Skin epidermis (tissue), 12 donors: ENCODE results near the gene DCUN1D5.
"Not testable (repeated sequence)": the region's sequence is repeated elsewhere in the genome, so short reads cannot be mapped to it uniquely, and the experiment has no call there.

ENCODE experiments used
- H3K27ac ChIP-seq, 21 experiments: fragments of 200-600 bp; sonication (generic) in 11 of 21; one replicate each; pipeline ENCODE4 v1.5.0; 2020; ENCODE audit warnings: mild to moderate bottlenecking in 3 of 21, inconsistent platforms in 2 of 21, moderate library complexity in 2 of 21
- H3K4me3 ChIP-seq, 7 experiments: fragments of 200-600 bp; sonication (generic) in 2 of 7; one replicate each; pipeline ENCODE4 v1.5.0; 2020; ENCODE audit warnings: inconsistent platforms in 2 of 7, mild to moderate bottlenecking in 2 of 7, moderate library complexity in 1 of 7

DCUN1D5 gene

DNA sequence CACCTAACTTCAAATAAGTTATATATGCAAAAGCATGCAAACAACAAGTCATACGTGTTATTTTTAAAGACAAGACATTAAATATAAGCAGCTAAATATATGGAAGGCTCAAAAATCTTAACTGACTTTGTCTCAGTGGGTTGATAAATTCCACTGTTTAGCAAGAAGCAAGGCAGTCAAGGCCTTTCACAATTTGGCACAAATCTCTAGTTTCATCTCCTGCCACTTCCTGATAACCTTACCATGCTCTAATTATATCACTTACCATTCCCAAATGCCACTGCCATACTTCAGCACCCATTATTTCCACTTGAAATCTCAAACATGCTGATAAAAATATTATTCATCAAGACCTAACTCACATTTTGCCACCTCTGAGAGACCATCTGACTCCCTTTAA is 24.8 kb downstream of the DCUN1D5 start:
- no peak overlapping the region for H3K4me3 ChIP-seq
- H3K27ac ChIP-seq = no peak overlapping the region

DNA sequence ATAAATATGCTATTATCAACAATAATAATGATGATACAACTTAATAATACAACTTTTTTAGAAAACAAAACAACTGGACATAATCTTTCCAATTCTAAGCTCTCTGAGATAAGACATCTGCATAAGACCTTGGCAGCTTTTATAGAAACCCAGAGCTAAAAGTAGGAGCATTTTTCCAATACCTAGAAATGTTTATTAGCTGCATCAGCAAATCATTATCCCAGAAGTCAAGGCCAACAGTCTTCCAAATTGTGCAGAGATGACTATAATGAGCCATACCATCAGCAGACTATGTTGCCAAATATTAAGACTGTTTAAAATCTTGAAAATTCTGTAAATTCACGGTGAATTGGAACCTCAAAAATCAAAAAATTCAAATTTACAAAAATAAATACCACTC is 30.3 kb downstream of the DCUN1D5 start:
- H3K27ac ChIP-seq = no peak overlapping the region
- no peak overlapping the region for H3K4me3 ChIP-seq

DNA sequence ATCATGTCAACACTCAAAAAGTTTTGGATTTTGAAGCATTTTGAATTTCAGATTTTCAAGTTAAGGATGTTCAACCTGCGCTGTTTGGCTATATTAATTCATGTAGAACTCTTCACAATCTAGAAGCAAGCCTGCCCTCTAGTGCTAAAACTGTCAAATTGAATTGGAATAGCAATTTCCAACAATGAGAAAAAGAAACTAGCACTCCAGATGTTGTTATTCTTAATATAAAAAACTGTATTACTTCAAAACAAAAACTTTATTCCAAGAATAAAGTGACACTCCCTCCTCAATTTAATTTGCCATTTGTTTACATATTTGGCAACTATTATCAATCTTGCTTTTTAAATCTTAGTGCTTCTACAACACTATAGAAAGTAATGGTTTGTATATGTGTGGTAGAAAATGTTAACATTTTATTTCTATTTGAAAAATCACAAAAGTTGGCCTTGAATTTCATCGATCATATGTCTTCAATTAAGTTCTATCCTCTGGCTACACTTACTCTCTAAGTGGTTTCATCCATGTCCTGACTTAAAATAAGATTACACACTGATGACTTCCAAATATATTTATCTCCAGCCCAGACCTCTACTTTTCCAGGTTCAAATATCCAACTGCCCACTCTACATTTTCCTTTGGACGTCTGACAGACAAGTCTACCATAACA is 36.6 kb downstream of the DCUN1D5 start:
- no peak overlapping the region for H3K4me3 ChIP-seq
- H3K27ac ChIP-seq = peak overlapping the region in 1 of 21 experiments; percentile 14

DNA sequence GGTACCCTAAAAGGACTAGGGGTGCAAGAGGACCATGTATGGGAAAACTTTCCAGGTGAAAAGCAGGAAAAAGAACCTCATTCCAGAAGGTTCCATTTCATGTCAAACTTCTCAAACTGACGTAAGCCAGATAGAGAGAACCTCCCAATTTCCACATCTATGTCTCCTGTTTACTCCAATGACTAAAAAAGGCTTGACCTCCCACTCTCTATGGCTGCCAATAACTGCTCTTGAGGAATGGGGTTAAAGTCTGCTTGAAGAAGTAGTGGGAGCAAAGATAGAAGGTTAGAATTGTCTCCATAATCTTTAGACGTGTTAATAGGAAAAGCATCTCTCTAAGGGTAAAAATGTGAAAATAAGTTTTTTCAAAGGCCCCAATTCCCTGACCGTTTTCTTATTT is 38.0 kb downstream of the DCUN1D5 start:
- Histone ChIP-seq H3K27ac (no peak overlapping the region), H3K4me3 (no peak overlapping the region)

DNA sequence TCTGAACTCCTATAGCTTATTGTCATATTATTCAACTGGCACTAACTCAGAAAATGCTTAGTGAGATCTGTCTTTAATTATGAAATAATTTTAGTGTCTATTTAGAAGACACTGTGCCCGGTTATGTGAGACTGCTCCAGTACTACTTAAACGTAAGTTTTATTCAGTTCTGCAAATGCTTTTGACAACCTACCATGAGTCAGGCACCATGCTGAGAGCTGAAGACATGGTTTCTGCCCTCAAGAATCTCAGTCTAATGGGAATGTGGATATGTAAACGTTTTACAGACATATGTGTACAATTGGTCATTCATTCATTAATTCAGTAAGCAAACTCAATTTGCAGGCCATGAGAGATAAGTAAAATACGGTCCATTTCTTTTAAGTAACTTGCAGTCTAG is 40.0 kb downstream of the DCUN1D5 start:
- H3K4me3 ChIP-seq = no peak overlapping the region
- H3K27ac ChIP-seq = peak overlapping the region in 1 of 21 experiments; percentile 1

DNA sequence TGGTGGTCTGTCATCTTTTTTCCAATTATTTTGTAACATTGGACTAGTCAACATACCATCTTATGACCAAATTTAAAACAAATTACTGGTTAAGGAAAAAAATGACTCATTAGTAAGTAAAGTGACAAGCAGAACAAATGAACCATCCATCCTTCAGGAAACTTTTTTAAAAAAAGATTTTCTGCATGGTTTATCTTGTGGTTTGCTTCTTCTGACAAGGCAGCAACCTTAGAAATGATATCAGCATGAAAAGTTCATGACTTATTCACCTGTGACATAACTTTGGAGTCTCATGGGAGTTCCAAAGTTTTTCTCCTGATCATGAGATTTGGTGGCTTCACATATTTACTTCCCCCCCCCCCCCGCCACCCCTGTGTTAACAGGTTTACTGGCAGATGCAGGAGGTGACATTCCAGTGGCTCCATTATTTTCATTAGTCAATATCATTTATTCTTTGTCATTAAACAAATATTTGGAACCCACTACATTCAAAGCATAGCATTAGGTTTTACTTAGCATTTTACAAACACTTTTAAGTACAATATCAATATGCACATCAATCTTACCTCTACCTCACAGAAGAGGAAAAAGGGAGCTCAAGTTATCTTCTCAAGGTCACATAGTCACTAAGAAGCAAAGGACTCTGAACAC is 40.7 kb downstream of the DCUN1D5 start:
- Histone ChIP-seq H3K4me3 (no peak overlapping the region), H3K27ac (peak overlapping the region in 1 of 21 experiments; percentile 1)

DNA sequence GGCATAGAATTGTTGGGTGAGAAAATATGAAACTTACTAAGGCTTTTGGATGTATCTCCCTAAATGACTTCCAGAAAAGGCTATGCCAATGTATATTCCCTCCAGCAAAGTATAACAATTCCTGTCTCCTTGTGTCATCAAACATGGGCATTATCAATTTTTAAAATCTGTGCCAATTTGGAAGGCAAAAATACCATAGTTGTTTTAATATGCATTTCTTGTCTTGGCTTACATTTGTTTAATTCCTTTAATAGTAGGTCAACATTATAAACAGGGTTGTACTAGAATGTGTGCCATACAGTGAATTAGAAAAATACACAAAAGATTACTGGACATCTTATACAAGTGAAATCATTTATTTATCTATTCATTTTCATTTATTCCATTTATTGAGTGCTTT is 41.6 kb downstream of the DCUN1D5 start:
- H3K4me3 ChIP-seq = no peak overlapping the region

DNA sequence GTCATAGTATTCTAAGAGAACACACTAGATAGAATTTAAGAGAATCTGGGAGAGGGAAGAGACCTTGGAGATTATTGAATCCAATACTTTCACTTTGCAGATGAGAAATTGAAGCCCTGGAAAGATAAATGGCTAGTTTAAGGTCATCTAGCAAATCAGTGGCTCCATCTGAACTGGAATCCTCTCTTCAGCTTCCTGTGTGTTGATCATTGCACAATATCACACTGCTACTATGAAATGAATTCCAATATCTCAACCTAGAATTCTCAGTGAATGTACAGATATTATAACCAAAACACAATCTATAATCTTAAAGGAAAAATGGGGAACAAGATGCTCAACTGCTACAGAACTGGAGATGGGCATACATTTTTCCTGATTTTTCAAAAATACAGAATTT is 44.1 kb downstream of the DCUN1D5 start:
- no peak overlapping the region for H3K27ac ChIP-seq
- H3K4me3 ChIP-seq = no peak overlapping the region

More for the DNA sequence above, 41.6 kb downstream of the DCUN1D5 start:
- H3K27ac ChIP-seq = no peak overlapping the region

DNA sequence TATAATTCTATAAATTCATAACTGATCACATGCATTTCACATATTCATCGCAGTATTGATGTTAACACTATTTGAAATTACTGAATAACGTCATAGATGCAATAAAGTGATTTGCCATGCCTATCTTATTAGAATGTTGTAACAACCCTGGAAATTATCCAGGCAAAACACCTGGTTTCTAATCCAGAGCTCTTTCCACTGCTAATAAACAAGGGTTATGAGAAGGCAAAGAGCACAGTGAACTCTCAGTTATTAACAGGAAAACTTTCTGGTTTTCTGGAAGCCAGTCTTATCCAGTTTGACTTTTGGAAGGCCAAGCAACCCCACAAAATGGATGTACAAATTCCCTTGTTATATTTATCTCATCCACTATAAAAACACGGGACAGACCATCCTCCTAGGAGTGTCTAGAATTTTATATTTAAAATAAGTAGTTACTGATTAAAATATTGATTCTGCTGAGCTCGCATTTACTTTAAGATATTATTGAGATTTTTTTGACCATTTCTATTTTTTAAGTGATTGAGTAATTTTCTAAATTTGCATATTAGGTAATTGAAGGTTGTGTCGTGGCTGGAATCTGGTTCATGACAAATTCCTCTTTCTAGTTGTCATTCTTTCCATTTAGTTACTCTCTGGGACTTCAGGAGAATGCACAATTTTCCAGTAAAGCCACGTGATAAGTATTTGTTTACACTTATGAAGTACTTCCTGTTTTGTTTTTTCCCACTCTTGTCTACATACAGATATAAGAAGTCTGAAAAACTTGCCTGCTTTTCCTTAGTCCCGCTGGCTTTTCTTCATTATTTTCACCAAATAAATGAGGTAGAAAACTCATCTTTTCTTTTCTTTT is 47.9 kb downstream of the DCUN1D5 start:
- H3K27ac ChIP-seq = no peak overlapping the region

DNA sequence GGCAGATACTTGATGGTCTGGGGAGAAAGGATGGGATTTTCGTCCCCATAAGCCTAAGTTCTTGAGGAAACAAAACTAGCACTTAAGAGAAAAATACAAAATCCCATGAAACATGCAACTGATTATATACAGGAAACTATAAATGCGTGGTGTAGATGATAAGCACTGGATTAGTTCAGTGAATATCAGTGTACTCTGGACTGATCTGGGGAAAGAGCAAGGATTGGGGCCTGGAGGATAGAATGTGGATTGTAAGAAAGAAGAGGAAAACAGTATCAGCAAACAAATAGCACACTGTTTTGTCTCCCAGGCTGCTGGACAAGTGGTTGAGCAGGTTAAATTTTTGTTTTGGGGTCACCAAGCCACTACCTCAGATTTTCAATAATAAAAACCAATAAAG is 49.8 kb downstream of the DCUN1D5 start:
- H3K27ac ChIP-seq = no peak overlapping the region
- H3K4me3 ChIP-seq = no peak overlapping the region

More for the DNA sequence above, 47.9 kb downstream of the DCUN1D5 start:
- no peak overlapping the region for H3K4me3 ChIP-seq

DNA sequence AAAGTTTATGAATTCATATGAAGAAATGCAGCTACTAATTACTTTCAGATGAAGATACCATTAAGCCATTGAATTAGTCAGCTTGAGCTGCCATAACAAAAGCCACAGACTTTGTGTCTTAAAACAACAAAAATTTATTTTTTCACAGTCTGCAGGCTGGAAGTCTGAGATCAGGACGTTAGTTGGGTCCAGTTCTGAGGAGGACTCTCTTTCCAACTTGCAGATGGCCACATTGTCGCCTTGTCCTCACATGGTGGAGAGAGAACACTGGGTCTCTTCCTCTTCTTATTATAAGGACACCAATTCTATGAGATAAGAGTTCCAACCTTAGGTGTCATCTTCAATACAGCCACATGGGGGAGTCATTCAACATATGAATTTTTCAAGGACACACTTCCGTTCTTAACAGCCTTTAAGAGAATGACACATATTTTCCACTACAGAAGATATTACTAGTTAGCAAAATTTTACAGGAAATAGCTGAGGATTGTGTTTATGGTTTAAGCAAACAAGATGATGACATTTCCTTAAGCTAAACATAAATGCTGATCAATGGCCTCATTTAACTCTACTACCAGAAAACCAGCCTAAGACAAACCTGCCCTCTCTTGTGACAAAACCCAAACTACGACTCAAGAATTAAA is 56.0 kb downstream of the DCUN1D5 start:
- H3K27ac ChIP-seq = peak overlapping the region in 3 of 21 experiments; percentile 17 to 42 (median 41)
- no peak overlapping the region for H3K4me3 ChIP-seq

DNA sequence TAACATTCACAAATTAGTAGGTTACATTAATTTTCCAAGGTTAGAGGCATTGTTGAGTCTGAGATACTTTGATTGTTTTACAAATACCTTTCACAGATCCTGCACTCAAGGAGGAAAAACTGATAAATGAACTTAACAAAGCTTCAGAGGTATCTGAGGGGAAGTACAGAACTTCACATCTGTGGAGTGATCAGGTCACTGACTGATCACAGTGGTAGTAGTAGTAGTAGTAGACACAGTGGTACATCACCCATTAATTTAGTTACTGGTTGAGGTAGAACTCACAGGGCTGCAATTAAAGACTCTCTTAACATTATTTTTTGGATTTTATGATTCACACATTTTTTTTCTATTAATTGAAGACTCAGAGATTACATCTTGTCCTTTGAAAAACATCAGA is 56.7 kb downstream of the DCUN1D5 start:
- Histone ChIP-seq H3K4me3 (no peak overlapping the region), H3K27ac (no peak overlapping the region)

DNA sequence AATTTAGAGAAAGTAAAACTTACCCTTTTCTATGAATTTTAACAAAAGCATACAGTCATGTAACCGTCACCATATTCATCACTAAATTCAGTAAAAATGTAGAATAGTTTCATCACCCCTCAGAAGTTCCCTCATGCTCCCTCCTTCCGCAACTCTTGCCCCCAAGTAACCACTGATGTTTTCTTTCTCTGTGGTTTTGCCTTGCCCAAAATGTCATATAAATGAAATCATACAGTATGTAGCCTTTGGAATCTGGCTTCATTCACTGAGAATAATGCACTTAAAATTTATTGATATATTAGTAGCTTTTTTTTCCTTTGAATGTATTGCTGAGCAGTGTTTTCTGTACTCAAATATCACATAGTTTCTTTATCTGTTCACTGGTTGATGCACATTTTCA is 60.1 kb downstream of the DCUN1D5 start:
- Histone ChIP-seq H3K27ac (no peak overlapping the region), H3K4me3 (no peak overlapping the region)

DNA sequence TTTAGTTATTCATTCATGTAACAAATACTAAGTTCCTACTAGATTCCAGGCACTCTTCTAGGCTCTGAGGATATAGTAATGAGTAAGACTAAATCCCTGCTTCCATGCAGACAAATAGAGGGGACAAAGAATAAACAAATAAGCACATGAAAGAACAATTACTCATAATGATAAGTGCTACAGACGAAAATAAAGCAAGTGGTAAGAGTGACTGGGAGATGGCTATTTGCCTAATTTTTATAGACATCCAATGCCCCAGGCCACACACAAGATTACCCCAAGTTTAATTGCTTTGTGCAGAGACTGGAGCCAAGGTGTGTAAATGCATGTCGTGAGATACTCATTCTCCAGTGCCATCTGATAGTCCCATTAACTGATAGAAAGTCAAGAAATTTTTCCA is 62.6 kb downstream of the DCUN1D5 start:
- H3K4me3 ChIP-seq = no peak overlapping the region
- H3K27ac ChIP-seq = no peak overlapping the region

DNA sequence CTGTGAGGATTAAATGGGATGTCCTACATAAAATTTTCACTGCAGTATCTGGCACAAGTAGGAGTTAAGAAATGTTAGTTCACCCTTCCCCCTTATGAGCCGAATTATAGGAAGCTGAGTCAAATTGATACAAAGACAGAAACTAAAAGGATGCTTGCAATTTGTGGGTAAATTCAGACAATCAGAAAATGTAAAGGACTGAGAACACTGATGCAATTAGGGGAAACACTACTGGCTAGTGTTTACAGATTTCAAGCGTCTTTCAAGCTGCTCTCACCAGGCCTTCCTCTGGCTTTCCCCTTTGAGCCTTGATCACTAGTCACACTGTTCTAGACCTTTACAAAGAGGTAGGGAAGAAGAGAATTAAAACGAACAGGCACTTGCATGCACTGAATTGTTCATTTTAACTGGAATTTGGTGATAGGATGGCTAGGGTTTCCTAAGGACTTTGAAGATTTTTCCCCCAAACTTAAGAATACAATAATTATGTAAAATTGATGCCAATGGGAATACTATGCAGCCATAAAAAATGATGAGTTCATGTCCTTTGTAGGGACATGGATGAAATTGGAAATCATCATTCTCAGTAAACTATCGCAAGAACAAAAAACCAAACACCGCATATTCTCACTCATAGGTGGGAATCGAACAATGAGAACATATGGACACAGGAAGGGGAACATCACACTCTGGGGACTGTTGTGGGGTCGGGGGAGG is 63.5 kb downstream of the DCUN1D5 start:
- not testable (repeated sequence) for H3K27ac ChIP-seq

DNA sequence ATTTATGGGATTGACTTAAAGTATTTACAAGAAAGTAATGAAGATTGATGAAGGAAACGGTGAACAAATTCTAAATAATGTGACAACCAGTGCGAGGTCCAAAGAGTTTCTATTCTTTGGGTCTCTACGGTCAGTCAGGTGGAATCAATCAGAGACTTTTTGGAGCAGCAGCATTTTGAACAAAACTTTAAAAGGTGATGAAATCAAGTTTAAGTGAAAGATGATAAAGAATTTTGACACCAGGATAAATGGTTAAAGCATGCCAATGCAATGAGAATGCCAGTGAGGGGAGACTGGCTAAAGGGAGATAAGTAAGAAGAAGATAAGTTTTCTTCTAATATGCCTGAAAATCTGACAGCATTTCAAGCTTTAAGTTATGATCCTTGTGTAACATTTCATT is 67.9 kb downstream of the DCUN1D5 start:
- no peak overlapping the region for H3K27ac ChIP-seq
- no peak overlapping the region for H3K4me3 ChIP-seq

More for the DNA sequence above, 63.5 kb downstream of the DCUN1D5 start:
- not testable (repeated sequence) for H3K4me3 ChIP-seq

DNA sequence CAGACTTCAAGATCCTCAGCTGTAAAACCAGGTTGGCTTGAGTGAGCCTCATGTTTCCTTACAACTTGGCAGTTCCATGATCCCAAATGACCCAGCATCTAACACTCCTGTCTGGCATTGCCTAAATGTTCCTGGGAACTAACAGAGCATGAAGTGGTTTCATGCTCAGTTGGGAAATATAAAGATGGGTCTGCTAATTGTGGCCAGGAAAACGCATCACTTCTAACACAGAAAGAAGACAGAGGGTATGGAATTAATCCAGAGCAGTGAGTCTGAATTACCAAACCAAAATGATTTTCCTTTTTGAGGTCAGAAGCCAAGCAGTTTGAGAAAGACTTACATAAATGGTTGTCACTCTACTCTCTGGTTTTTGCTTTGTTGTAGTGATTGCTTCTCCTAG is 75.9 kb downstream of the DCUN1D5 start:
- Histone ChIP-seq H3K4me3 (no peak overlapping the region), H3K27ac (no peak overlapping the region)

DNA sequence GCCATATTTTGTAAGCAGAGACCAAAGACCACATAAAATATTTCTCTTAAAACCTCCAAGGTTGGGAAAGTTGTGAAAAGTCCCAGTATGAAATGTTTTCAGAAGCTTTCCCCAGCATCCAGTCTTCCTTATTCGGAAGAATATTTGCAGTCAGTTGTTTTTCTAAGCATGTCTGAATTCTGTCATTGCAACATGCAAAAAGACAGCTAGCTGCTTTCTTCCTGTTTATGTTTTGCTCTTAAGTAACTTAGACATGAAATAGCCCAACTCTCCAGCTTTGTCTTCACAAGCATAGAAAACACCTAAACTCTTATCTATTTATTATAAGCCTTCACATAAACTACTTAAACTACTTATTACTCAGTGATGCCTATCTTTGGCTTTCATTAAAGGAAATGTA is 78.5 kb downstream of the DCUN1D5 start:
- H3K27ac ChIP-seq = no peak overlapping the region

More for the DNA sequence above, 78.5 kb downstream of the DCUN1D5 start:
- H3K4me3 ChIP-seq = no peak overlapping the region
